ENCODE measurements around the gene CERCAM.

DNA sequence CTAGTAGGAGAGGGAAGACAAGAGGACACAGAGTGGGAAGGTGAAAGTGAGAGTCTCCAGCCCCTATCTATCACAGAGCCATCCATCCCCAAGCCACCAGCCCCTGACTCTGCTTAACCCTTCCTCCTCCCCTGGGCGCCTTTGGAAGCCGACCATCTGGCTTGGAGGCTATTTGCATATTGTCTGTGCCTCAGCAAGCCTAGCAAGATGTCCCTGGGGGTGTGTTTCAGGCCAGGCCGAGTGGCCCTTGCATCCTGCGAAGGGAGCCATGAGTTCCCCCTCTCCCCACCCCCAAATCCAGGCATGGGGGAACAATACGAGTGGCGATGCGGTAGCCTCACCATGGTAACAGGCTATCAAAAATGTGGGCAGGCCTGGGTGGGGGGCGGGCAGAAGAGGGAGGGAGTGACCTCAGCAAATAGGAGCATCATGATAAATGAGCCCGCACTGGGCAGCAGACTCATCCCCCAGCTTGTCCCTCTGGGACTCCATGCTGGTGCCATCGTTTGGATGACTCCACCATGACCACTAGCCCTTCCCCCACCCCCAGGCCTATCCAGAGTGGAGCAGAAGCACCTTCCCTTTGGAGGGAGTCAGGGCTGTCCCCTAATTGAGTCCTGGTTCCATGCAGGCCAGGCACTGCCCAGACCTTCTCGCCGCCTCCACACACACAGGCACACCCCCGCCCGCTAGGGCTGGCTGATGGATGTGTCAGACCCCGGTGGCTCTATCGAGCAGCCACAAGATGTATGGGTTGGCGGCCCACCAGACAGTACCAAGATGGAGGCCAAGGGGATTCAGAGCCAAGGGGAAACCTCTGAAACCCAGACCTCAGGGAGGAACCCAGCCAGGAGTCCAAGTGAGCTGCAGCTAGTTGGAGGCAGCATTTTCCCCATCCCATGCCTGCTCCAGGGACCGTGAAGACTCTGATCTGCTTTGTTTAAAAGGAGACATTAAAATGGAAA lies 34.9 kb upstream of the CERCAM start:
- TF ChIP-seq, protein P1, sequence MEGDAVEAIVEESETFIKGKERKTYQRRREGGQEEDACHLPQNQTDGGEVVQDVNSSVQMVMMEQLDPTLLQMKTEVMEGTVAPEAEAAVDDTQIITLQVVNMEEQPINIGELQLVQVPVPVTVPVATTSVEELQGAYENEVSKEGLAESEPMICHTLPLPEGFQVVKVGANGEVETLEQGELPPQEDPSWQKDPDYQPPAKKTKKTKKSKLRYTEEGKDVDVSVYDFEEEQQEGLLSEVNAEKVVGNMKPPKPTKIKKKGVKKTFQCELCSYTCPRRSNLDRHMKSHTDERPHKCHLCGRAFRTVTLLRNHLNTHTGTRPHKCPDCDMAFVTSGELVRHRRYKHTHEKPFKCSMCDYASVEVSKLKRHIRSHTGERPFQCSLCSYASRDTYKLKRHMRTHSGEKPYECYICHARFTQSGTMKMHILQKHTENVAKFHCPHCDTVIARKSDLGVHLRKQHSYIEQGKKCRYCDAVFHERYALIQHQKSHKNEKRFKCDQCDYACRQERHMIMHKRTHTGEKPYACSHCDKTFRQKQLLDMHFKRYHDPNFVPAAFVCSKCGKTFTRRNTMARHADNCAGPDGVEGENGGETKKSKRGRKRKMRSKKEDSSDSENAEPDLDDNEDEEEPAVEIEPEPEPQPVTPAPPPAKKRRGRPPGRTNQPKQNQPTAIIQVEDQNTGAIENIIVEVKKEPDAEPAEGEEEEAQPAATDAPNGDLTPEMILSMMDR (IDR thresholded peaks at IDR 0.05) = no peak
- no peak for TF ChIP-seq POLR2A (IDR thresholded peaks at IDR 0.05)
- TF ChIP-seq POLR2AphosphoS5 (IDR thresholded peaks at IDR 0.05) = no peak

All from sigmoid colon (tissue), 4 donors.